Dermis lymphatic vessel endothelial cell (primary cell): ENCODE data around the gene PYCR2. TPM values are rescaled to one million over a fixed set of nuclear protein-coding genes. Genes with fewer than 3 reads are reported as not detected.

ENCODE experiments used
- total RNA-seq: library from RNA; depleted of rRNA; stranded (reverse); fragments of >200 nt; gene quantifications from 2 replicates; pipeline ENCODE4 v1.2.1, GENCODE V29; 2014

PYCR2 gene
- 21.9 and 25.1 TPM in 2 replicates for total RNA-seq

GRCh38 chr1:225923692-225924555 lies at the start of gene PYCR2:
Gene PYCR2, minus strand, starts transcription at chr1:225924250. Its CDS starts 140 bp downstream, at chr1:225924110.

GRCh38 chr1:225941187-225941941 lies 17.3 kb upstream of the PYCR2 start, which contains the start of gene LEFTY2:
Gene LEFTY2, minus strand, starts transcription at chr1:225941220. Its CDS starts 80 bp downstream, at chr1:225941140.

GRCh38 chr1:225888898-225889601 lies 35.0 kb downstream of the PYCR2 start, which contains the start of gene LEFTY1:
Gene LEFTY1, minus strand, starts transcription at chr1:225889146. Its CDS starts 80 bp downstream, at chr1:225889066.

GRCh38 chr1:225881959-225882693 lies 41.9 kb downstream of the PYCR2 start, which contains the start of gene TMEM63A:
Gene TMEM63A, minus strand, starts transcription at chr1:225882380. Its CDS starts 4,800 bp downstream, at chr1:225877580.

Other genes starting within 250 kb of the PYCR2 start
- gene SRP9, start 146.4 kb downstream of the PYCR2 start, total RNA-seq: 186 and 216 TPM in 2 replicates
- gene EPHX1, start 114.1 kb downstream of the PYCR2 start, total RNA-seq: 55.0 and 75.5 TPM in 2 replicates
- gene TMEM63A, start 41.9 kb downstream of the PYCR2 start, total RNA-seq: 6.0 and 6.1 TPM in 2 replicates
- not detected in 2 replicates for gene LEFTY1, start 35.1 kb downstream of the PYCR2 start, total RNA-seq
- not detected in 2 replicates for gene LEFTY2, start 17.0 kb upstream of the PYCR2 start, total RNA-seq
- 32.3 and 32.6 TPM in 2 replicates for gene SDE2, start 75.1 kb upstream of the PYCR2 start, total RNA-seq
- gene H3-3A, start 138.5 kb upstream of the PYCR2 start, total RNA-seq: 317 and 327 TPM in 2 replicates